NT2/D1 (cell line): ENCODE results near the gene WDFY3.

Experiments
- DNase-seq: peaks from one replicate; pipeline ENCODE4 v3.0.0-alpha.2; 2011; ENCODE audit warnings: low read depth, low spot score
- H3K27me3 ChIP-seq: 2 replicates; pipeline ENCODE4 v1.6.0; 2011; ENCODE audit warnings: mild to moderate bottlenecking; ENCODE audit not compliant: insufficient read length, insufficient read depth
- H3K36me3 ChIP-seq: 2 replicates; pipeline ENCODE4 v1.6.1; 2011; ENCODE audit warnings: mild to moderate bottlenecking, low read length, mixed read lengths; ENCODE audit not compliant: insufficient read depth, insufficient read length
- H3K4me1 ChIP-seq: 2 replicates; pipeline ENCODE4 v1.5.1; 2011; ENCODE audit not compliant: insufficient read depth, insufficient read length
- H3K4me3 ChIP-seq: 2 replicates; pipeline ENCODE4 v1.5.1; 2011; ENCODE audit warnings: low read depth; ENCODE audit not compliant: insufficient read length
- H3K9ac ChIP-seq: 2 replicates; pipeline ENCODE4 v1.6.0; 2011; ENCODE audit warnings: low read depth; ENCODE audit not compliant: insufficient read length
- H3K9me3 ChIP-seq: 2 replicates; pipeline ENCODE4 v1.5.1; 2011; ENCODE audit warnings: mild to moderate bottlenecking, low read length; ENCODE audit not compliant: insufficient read depth
- SUZ12 ChIP-seq: IDR thresholded peaks from 2 replicates; pipeline ENCODE4 v1.6.1; 2011; ENCODE audit not compliant: insufficient read length, insufficient read depth; ENCODE audit errors: extremely low read depth
- YY1 ChIP-seq: IDR thresholded peaks from 2 replicates; pipeline ENCODE4 v1.6.1; 2011; ENCODE audit not compliant: insufficient read length, insufficient read depth
- ZNF274 ChIP-seq: IDR thresholded peaks from 2 replicates; pipeline ENCODE4 v1.6.1; 2011; ENCODE audit warnings: mild to moderate bottlenecking, low read depth, low read length

The WDFY3 gene

DNA sequence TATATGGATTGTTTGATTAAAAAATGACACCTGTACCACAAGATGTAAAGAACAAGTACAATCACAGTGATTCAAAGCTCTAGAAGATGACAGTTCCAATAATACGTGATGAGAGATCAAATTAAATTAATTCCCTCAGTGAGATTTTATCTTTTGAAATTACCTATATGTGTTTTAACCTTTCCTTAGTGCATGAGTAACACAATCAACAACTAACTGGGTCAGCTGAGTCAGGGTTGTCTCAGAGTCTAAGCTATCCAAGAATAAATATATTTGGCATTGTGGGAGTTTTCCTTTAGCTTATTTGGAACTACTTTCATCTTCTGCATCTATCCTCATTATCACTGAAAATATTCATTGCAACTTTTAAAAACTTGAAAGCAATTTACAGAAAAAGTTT is 162.8 kb downstream of the WDFY3 start:
- no peaks in the 10 kb centered on the region for H3K9me3 ChIP-seq
- H3K27me3 ChIP-seq: no peaks in the 10 kb centered on the region
- no peaks in the 10 kb centered on the region for H3K4me1 ChIP-seq
- H3K4me3 ChIP-seq: no peak overlapping the region
- H3K9ac ChIP-seq: no peak overlapping the region
- TF ChIP-seq SUZ12 (no peak), YY1 (no peak), ZNF274 (no peak)
- no peak for DNase-seq
- peaks cover 22% of the 10 kb centered on the region for H3K36me3 ChIP-seq

DNA sequence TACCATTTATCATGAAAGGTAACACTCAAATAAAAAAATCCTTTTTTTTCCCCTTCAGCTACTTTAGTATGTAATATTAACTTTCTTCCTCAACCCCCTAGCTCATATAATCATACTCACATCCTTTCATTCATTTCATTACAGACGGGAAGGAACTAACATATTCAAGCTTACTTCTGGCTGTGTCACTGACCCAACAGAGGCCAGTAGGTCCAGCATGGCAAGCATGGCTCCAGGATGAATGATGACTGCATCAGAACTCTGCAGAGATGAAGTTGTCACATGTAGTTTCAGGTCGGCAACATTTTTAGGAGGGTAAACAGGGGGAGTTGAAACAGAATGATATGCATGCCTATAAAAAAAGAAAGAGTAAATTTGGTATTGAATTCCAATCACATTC is 163.4 kb downstream of the WDFY3 start:
- no peak for TF ChIP-seq SUZ12
- TF ChIP-seq YY1: no peak
- TF ChIP-seq ZNF274: no peak
- DNase-seq: no peak
- Histone ChIP-seq H3K9me3 (no peaks in the 10 kb centered on the region), H3K27me3 (no peaks in the 10 kb centered on the region), H3K4me1 (no peaks in the 10 kb centered on the region), H3K9ac (no peak overlapping the region), H3K36me3 (peaks cover 22% of the 10 kb centered on the region), H3K4me3 (no peak overlapping the region)

DNA sequence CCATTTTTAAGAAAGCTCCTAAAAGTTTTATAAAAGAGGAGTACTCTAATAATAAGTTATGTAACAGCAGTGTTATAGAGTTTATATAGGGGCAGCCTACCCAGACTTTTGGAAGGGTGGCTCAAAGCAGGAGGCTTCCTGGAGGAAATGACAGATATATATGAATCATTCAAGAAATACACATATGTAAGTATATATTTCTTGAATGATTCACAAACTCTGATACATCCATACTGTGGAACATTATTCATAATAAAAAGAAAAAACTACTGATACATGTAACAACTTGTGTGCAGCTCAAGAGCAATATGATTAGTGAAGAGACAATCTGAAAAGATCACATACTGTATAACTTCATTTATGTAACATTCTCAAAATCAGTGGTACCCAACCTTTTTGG is 166.2 kb downstream of the WDFY3 start:
- Histone ChIP-seq H3K9ac (no peak overlapping the region), H3K4me1 (no peaks in the 10 kb centered on the region)
- no peak for DNase-seq

DNA sequence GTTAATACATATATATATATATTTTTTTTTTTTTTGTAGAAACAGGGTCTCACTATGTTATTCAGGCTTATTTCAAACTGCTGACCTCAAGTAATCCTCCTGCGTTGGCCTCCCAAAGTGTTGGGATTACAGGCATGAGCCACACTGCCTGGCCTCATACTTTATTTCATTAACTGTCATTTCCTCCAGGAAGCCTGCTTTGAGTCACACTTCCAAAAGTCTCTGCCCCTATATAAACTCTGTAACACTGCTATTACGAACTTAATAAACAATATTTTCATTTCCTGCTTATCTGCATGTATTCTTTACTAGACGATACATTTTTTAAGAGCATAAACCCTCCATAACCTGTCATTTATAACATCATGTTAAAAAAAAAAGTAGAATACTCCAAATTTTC is 167.2 kb downstream of the WDFY3 start:
- H3K9me3 ChIP-seq: no peaks in the 10 kb centered on the region
- peaks cover 37% of the 10 kb centered on the region for H3K36me3 ChIP-seq
- TF ChIP-seq SUZ12: no peak

More for the DNA sequence above, 166.2 kb downstream of the WDFY3 start:
- Histone ChIP-seq H3K4me3 (no peak overlapping the region), H3K9me3 (no peaks in the 10 kb centered on the region), H3K36me3 (peaks cover 33% of the 10 kb centered on the region), H3K27me3 (no peaks in the 10 kb centered on the region)
- TF ChIP-seq ZNF274: no peak
- no peak for TF ChIP-seq YY1
- TF ChIP-seq SUZ12: no peak

DNA sequence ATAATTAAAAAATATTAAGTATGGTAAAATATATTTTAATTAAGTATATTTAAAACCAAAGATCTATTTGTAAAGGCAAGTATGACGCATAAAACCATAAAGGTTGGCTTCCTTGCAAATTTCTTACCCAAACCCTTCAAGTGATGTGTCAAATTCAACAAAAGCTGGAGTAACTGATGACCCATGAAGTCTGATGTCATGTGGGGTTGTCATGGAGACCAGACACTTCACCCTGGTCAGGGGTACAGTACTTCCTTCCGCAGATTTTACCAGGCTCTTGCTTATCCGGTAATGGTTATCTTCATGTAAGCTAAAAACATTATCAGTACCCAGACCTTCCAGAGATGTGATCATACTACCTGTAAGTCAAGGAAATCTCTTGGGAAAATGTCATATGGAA is 170.1 kb downstream of the WDFY3 start:
- Histone ChIP-seq H3K36me3 (peaks cover 40% of the 10 kb centered on the region), H3K4me1 (no peaks in the 10 kb centered on the region)
- DNase-seq: no peak

More for the DNA sequence above, 167.2 kb downstream of the WDFY3 start:
- Histone ChIP-seq H3K27me3 (no peaks in the 10 kb centered on the region), H3K4me3 (no peak overlapping the region), H3K4me1 (no peaks in the 10 kb centered on the region), H3K9ac (no peak overlapping the region)
- no peak for DNase-seq

DNA sequence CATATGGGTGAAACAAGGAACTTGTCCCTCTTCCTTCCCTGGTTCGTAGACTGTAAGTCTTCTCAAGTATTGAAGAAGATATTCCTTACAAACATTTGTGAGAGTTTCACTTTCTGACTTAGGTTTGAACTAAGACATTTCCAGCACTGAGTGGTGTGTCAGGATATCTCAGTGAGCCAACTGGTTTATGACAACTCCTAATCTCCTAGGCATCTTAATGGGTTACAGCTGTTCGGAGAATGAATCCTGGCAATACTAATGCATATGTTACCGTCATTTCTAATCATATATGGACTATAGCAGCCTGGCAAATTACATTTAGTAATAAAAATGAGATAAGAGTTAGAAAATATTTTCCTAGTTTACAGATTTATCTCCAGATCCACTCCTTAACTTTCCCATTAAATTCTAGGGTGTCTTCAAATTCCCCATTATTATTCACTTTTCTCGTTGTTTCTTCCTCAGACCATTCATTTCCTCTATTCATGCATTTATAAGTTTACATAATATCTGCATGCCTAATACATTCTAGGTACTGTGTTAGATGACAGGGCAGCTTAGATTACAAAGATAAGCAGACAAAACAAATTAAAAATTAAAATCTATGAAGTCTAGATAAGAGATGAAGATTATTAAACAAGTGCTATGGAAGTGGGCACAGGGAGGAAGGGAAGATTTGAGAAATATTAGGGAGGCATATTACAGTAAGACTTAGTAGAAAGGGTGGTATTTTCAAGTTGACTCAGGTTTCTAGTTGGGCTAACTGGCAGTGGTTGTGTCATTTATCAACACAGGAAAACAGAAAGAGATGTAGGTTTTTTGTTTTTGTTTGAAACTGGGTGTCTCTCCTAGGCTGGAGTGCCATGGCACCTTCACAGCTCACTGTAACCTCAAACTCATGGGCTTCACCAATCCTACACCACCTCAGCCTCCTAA is 173.9 kb downstream of the WDFY3 start:
- H3K36me3 ChIP-seq: peaks cover 42% of the 10 kb centered on the region
- TF ChIP-seq YY1: no peak
- no peak for TF ChIP-seq SUZ12
- no peak for TF ChIP-seq ZNF274
- no peaks in the 10 kb centered on the region for H3K27me3 ChIP-seq
- H3K9ac ChIP-seq: no peak overlapping the region
- no peaks in the 10 kb centered on the region for H3K9me3 ChIP-seq
- no peak overlapping the region for H3K4me3 ChIP-seq
- DNase-seq: no peak
- H3K4me1 ChIP-seq: no peaks in the 10 kb centered on the region

More for the DNA sequence above, 170.1 kb downstream of the WDFY3 start:
- no peaks in the 10 kb centered on the region for H3K9me3 ChIP-seq
- TF ChIP-seq ZNF274 (no peak), YY1 (no peak), SUZ12 (no peak)
- no peaks in the 10 kb centered on the region for H3K27me3 ChIP-seq
- no peak overlapping the region for H3K9ac ChIP-seq
- H3K4me3 ChIP-seq: no peak overlapping the region

DNA sequence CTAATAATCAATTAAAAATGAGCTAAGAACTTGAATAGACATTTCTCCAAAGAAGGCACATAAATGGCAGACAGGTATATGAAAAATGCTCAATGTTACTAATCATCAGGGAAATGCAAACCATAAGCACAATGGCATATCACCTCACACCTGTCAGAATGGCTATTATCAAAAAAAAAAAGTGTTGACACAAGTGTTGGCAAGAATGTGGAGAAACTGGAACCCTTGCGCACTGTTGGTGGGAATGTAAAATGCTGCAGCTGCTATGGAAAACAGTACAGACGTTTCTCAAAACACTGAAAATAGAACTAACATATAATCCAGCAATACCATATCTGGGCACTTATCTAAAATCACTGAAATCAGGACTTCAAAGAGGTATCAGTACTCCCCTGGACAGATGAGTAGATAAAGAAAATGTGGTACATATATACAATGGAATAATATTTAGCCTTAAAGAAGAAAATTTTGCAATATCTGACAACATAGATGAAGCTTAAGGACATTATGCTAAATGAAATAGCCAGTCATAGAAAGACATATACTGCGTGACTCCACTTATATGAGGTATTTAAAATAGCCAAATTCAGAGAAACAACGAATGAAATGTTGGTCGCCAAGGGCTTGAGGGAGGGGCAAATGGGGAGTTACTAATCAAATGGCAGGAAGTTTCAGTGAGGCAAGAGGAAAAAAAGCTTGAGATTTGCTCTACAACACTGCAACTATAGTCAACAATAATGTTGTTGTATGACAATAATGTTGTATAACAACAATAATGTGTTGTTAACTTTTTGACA is 175.5 kb downstream of the WDFY3 start:
- Histone ChIP-seq H3K4me1 (no peaks in the 10 kb centered on the region), H3K36me3 (peaks cover 46% of the 10 kb centered on the region), H3K9ac (no peak overlapping the region), H3K4me3 (no peak overlapping the region), H3K27me3 (no peaks in the 10 kb centered on the region), H3K9me3 (no peaks in the 10 kb centered on the region)
- TF ChIP-seq YY1 (no peak), SUZ12 (no peak), ZNF274 (no peak)
- no peak for DNase-seq
